T-helper 2 cell treated with Interferon-gamma antibody and Interleukin-4, amounts not matched to agents 100 ng/mL and 5 ng/mL, for 36 hours (primary cell): ENCODE results near the gene JAK1. TPM values are rescaled to one million over a fixed set of nuclear protein-coding genes. Genes with fewer than 3 reads are reported as not detected.

Experiments used
- intact Hi-C: fragments of 100-400 bp; cut with micrococcal nuclease; formaldehyde crosslinking; loops from one replicate; pipeline ENCODE4 v1.15.1; 2023
- total RNA-seq: library from RNA; stranded (reverse); gene quantifications from 2 replicates; pipeline ENCODE4 v1.2.3, GENCODE V29; 2022

JAK1 gene
- total RNA-seq, 1 donor from 2014 or later = 165 TPM

DNA sequence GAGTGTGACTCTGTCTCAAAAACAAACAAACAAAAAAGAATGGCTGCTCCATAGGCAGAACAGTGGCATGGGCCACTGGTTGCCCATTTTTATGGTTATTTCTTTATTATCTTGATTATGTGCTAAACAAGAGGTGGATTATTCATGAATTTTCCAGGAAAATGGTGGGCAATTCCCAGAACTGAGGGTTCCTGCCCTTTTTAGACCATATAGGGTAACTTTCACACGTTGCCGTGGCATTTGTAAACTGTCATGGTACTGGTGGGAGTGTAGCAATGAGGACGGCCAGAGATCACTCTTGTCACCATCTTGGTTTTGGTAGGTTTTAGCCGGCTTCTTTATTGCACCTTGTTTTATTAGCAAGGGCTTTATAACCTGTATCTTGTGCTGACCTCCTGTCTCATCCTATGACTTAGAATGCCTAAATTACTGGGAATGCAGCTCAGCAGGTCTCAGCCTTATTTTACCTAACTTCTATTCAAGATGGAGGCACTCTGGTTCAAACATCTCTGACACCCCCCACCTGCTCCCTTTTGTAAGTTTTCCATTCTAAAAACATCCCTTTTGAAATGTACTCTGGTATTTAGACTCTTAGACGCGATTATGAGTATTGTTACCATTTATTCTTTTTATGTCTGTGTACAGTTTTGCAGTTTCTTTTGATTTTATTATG, 164.4 kb downstream of the JAK1 start:
- intact Hi-C loops = no loop called here

DNA sequence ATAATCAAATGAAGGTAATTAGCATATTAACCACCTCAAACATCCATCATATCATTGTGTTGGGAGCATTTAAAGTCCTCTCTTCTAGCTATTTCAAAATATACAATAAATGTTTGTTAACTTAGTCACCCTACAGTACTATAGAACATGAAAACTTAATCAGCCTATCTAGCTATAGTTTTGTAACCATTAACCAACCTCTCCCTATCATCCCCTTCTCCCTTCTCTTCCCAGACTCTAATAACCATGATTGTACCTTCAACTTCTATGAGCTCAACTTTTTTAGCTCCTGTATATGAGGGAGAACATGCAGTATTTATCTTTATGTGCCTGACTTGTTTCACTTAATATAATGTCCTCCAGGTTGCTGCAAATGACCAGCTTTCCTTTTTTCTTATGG, 167.5 kb downstream of the JAK1 start:
- intact Hi-C loops = no loop called here

DNA sequence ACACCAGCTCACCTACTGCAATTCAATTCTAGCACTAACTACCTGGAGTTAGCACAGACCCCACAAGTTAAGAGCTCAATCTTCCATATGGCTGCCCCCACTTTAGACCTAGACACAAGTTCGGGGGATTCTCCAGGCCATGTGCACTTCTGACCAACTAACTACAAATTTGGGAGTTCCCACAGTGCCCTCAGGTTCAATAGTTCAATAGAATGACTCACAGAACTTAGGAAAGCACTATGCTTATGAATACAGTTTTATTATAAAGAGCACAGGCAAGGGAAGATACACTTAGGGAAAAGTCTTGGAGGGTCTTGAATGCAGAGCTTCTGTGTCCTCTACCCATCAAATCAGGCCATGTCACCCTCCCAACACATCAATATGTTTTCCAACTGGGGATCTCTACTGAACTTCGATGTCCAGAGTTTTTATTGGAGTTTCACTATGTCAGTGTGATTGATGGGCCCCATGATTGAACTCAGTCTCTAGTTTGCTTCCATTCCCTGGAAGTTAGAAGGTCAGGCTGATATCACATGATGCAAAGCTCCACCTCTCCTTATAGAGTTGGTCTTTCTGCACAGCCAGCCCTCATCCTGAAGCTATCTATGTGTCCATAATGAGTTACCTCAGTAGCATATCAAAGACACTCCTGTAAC, 175.4 kb downstream of the JAK1 start:
- intact Hi-C loops = no loop called here

Other genes starting within 250 kb of the JAK1 start
- 0.52 and 0.70 TPM in 2 replicates for gene RAVER2, start 221.5 kb downstream of the JAK1 start, total RNA-seq
- gene AK4, start 181.7 kb upstream of the JAK1 start, total RNA-seq = 44.0 and 48.5 TPM in 2 replicates